NCI-H748 treated with DMSO at 0.1 percent for 48 hours (cell line): Measurements from ENCODE around the gene NKD2.
"Not testable (repeated sequence)": the region's sequence is repeated elsewhere in the genome, so short reads cannot be mapped to it uniquely, and the experiment has no call there.

Experiments used
- DNase-seq: peaks from one replicate; lab custom pipeline; 2025; lab: John Stamatoyannopoulos, UW

Gene NKD2, protein sequence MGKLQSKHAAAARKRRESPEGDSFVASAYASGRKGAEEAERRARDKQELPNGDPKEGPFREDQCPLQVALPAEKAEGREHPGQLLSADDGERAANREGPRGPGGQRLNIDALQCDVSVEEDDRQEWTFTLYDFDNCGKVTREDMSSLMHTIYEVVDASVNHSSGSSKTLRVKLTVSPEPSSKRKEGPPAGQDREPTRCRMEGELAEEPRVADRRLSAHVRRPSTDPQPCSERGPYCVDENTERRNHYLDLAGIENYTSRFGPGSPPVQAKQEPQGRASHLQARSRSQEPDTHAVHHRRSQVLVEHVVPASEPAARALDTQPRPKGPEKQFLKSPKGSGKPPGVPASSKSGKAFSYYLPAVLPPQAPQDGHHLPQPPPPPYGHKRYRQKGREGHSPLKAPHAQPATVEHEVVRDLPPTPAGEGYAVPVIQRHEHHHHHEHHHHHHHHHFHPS

DNA sequence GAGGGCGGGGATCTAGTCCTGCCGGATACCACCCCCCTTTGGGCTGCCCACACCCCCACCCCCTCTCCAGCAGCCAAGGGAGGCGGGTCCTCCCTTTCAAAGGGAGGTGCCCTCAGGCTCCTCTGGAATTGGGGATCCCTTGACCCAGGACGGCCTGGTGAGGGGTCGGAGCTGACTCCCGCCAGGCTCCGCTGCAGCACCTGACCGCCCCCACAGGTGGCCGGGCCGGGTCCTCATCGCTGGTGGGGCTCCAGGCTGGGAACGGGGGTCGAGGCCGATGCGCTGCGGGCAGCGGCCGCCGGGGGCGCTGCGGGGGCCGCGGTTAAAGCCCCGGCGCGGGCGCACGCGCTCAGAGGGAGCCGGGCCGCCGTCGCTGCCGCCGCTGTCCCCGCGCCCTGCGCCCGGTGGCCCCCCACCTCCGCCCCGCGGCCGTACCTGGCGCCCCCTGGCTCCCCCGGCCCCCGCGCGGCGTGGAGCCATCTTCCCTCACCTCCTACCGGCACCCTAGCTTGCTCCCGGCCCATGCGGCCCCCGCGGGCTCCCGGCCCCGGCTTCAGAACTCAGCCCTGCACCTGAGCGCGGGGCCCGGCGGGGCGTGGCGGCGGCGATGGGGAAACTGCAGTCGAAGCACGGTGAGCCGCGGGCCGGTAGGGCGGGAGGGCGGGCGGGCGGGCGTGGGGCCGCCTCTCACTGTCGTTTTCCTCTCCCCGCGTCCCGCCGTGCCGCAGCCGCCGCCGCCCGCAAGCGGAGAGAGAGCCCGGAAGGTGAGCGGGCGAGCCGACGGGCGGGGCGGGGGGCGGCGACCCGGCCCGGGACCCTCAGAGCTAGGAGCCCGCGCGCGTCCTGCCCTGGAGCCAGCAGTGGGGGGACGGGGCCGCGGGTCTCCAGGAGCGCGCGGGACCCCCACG lies at the start of gene NKD2:
Gene NKD2 (plus strand): TSS at position 352 of the 908 bp plus-strand sequence. CDS start 256 bp downstream, at position 608.
- peak; percentile 36 for DNase-seq

DNA sequence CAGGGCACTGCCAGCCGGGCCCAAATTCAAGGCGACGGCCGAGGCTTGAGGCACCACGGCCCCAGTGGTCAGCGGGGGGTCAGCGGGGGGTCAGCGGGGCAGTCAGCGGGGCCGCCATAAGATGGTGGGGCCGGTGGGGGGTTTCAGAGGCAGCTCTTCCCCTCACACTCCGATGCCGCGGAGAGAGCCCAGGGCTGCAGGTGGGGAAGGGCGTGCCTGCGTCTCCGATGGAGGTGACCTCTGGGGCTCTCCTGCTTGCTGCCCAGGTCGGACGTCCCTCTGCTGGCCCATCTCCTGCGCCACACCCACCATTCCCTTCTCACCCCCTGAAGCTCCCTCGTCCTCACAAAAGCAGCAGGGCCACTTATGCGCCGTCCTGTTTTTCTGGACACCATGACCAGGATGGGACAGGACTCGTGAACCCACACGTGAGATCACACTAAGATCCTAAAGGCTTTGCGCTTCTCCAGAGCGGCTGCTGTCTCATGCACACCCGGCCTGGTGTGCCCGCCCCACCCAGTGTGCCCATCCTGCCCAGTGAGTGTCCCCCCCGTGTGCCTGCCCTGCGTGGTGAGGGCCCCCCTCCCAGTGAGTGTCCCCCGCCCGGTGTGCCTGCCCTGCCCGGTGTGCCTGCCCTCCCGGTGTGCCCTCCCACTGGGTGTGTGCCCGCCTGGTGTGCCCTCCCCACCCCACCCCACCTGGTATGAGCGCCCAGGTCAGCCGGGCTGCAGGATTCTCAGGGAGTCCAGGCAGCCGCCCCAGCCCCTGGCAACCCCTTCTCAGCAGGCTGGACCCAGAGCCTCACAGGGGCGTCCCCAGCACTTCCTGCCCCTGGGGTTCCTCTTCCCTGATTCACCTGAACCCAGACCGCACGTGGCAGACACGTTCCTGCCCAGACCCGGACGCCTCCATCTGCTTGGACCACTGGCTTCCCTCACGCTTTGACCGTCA lies 48.7 kb upstream of the NKD2 start:
- DNase-seq: no peak

DNA sequence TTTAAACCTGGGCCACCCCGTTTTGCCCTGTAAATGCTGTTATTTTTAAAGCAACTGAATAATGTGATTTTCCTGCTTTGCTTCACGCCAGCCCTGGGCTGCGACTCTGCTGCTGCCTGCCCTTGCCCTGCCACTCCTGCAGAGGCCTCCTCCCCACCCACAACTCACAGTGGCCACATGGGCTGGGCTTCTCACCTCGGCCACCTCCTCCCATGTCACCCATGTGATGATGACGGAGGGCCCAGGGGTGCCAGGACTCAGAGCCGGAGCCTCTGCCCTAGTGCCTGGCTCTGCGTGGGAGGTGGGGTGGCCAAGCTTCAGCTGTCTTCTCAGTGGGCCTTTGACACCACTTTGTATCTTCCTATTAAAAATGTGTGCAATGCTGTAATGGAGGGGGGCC lies 48.1 kb upstream of the NKD2 start:
- DNase-seq: no peak

DNA sequence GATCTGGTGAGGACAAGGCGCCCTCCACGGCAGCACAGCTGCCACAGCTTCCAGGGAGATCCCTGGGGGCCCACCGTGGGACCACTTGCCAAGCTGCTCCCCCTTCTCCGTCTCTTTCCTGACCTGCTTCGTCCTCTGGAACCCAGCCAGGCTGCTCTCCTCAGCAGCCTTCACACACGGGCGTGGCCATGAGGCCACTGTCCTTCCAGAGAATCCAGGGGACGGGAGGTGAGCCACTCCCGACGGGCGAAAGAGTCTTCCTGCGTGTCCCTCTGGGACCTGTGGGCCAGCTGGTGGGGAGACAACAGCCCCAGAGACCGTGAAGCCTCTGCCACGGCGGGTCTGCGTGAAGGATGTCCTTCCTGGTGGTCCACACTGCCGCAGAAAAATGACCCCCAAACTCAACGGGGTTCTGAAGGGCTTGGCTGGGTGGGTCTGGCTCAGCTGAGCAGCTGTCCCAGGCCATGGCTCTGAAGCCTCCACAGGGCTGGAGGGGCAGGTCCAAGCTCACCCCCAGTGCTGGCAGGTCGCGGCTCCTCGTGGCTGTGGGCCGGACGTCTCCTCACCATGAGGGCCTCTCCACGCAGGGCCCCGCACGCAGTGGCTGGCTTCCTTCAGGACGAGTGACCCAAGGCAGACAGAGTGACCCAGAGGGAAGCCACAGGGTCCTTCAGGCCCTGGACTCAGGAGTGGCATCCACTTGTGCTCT lies 47.4 kb upstream of the NKD2 start:
- no peak for DNase-seq

DNA sequence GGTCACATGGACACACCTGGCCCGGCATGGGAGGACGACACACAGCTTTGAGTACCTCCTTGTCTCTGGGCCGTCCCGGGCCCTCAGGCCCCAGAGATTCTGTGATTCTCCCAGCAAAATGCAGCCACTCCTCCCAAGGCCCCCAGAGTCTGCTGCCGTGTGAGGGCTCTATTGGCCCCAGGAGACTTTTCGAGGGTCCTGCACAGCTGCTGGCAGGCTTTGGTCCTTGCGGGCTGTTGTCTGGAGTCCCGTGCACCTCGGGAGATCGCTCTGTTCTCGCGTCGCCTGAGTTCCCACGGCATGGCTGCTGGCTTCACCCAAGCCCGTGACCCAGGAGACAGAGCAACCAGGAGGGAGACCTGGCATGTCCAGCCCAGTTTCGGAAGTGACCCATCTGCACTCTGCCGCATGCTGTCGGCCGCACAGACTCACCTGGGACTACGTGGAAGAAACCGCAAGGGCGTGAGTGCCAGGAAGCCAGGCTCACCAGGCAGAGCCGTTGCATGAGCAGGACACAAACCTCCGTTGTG lies 46.8 kb upstream of the NKD2 start:
- DNase-seq: no peak

DNA sequence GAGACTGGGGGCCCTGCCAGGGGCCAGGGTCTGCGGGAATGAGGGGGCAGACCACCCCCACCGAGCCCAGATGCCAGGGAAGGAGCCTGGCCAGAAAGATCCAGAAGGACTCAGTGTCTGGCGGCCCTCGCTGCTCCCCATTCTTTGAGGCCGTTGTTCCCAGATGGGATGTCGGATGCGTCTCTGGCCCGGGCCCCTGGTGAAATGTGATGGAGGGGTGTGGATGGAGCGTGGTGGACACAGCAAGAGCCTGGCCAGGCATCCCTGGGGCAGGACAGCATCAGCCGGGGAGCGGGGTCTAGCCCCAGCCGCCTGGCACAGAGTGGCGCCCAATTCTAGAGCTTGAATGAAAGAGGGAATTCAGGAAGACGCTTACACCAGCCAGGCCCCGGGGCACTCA lies 46.2 kb upstream of the NKD2 start:
- DNase-seq: no peak

GRCh38 chr5:962801-963200 lies 45.8 kb upstream of the NKD2 start:
- no peak for DNase-seq

DNA sequence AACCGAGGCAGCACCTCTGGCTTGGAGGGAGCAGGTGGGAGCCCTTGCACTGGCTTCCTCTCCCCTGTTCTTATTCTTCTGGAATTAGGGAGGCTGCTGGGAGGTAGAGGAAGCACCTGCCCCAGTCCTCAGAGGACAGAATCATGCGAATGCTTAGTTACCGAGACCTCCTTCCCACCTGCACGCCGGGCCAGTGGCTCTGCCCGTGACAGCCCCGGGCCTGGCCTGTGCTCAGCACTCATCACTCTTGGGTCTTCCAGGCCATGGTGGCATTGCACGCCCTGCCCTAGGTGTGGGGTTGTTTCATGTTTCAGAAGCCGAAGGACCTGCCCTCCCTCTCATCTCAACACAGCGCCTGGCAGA lies 45.3 kb upstream of the NKD2 start:
- DNase-seq: no peak

DNA sequence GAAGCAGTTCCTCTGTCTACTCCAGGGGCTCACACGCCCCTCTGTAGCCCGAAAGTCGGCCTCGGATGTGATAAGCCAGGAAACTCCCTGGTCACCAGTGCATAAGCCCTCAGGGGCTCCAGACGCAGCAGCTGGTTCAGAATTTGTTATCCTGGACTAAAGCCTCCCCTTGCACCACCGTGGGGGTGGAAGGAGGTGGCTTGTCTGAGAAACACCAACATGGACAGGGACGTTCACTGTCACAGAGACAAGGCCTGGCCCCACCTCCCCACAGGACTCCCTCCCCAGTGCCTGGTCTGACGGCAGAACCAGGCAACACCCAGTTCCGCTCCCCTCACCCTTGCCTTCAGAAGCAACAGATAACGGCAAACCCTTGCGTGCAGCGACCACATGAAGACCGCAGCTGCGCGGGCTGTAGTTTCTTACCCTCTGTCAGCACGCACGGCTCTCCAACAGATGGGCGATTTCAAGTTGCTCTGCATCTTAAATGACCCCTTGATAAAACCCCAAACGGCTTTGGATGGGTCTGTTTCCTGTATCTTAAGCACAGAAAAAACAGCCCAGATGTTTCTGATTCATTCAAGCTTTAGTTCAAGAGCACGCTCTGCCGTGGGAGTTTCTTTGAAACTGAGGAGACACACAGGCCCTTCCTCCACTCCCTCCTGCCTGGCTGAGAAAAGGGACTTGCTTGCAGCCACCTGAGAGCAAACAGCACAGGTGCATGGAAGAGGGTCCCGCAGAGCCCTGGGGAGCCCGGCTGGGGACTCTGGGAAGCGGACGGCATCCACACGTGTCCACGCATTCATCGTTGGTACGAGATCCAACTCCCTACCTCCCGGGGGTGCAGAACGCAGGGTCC lies 44.7 kb upstream of the NKD2 start:
- DNase-seq: no peak

DNA sequence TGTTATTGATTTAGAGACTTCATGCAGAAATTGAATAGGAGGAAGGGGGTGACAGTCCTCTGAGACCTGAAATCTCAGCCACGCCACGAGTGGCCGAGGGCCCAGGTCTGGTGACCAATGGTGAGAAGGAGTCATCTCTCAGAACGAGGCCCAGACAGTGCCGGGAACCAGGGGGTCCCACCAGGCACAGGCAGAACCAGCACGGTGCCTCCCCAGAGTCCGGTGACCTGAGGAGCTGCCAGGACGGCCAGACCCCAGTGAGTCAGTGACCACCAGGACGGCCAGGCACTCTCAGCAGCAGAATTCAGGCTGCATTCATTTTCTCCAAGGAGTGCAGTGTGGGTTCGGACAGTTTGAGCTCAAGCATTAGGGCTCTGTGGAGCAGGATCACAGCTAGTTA lies 43.8 kb upstream of the NKD2 start:
- DNase-seq: no peak

- DNase-seq: no peak
Measured at GRCh38 chr5:965604-966344, 42.8 kb upstream of the NKD2 start.

GRCh38 chr5:966345-966710 lies 42.3 kb upstream of the NKD2 start:
- DNase-seq: no peak

DNA sequence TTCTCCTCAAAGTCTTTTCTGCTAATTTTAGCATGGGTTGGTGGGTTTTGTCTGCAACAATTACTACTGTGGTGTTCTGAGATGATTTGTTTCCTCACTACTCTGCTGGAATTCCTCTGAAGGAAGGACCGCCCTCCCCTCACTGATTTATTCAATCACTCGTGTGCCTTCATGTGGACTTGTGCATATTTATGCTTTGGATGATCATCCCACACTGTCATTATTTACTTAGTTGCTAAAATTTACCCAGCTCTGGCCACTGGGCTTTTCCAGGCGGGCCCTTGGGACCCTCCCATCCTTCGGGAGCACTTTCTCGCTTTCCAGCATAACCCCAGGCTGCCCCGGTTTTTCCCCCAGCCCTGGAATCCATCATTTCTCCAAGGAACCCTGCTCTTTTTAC lies 41.7 kb upstream of the NKD2 start:
- no peak for DNase-seq

DNA sequence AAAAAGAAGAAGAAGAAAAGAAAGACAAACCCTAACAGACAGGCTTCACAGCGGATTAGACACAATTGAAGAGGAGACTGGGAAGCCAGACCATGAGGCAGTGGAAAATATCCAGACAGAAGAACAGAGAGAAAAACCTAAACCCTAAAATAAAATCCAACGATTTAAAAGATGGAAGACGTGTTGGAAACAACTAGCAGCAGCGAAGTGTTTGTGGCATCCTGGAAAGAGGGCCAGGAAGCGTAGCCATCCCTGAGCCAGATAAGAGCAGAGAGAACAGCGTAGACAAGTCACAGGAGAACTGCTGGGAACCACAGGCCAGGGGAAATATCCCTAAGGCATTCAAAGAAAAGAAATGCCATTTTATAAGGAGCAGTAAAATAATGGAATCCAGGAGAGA lies 39.7 kb upstream of the NKD2 start:
- no peak for DNase-seq

DNA sequence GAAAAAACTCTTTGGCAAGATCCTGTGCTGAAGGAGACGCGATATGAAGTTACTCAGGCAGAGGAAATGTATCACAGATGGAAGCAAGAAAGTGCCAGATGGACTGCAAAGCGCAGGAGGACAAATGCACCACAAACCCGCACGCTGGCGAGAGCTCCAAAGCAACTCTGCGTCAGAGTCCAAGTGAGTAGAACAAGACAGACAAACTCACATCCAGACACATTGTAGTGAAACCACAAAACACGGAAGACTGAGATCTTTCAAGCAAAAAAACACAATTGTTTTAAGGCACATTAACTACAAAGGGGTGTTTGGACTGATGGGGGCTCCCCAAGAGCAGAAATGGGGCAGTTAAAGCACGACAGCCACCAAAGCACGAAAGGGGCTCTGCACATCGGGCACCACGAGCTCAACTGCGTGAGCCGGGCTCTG lies 39.2 kb upstream of the NKD2 start:
- no peak for DNase-seq

DNA sequence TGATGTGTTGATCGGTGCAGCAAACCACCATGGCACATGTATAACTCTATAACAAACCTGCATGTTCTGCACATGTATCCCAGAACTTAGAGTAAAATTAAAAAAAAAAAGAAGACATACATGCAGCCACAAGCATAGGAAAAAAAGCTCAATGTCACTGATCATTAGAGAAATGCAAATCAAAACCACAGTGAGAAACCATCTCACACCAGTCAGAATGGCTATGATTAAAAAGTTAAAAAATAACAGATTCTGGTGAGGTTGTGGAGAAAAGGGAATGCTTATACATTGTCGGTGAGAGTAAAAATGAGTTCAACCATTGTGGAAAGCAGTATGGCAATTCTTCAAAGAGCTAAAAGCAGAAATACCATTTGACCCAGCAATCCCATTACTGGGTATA lies 36.0 kb upstream of the NKD2 start:
- not testable (repeated sequence) for DNase-seq

DNA sequence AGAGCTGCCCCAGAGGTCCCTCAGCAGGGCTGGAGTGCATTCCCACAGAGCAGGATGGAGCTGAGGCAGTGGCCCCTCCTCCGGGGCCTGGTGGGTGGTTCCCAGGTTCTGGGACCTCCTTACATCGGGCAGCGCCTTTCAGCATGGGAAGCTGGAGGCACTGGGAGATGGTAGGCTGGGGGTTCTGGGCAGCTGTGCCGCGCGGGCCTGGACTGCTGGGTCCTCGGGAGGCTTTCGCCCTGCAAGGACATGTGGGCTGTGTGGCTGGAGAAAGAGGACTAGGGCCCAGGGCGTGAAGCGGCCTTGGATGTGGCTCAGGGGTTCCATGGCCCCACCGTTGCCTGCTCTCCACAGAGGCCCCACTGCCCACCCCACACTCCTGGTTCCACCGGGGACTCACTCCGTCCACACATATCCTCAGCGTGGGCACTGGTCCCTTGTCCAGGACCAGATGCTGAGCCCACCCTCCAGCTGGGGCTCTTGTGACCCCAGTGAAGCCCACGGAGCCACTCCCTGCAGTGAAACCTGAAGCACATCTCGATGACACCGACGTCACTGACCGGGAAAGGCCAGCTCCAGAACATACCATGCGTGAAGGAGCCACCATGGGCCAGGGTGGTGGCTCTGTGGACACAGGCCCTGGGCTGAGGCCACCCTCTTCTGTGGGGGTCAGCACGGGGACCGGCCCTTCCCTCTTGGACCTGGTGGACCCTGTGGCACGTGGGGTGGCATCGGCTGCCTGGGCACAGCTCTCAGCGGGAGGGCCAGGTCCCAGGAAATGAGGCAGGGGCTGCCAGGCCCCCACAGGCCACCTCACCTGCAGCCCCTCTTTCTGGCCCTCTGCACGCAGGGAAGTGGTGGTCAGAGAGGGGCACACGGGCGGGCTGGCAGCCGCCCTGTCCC lies 31.5 kb upstream of the NKD2 start:
- DNase-seq: no peak

DNA sequence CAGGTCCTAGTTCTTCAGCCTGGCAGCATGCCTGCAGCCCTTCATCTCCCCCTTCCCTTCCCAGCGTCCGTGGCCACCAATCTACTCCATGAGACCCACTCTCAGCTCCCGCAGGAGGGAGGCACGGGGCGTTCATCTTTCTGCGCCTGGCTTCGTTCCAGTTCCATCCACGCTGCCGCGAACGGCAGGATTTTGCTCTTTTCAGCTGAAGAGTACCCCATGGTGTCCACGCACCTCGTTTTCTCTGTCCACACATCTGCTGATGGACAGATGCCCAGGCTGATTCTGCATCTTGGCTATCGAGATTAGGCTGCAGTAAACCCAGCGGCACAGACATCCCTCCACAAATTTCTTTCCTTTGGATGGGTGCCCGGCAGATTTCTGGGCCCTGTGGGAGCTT lies 30.5 kb upstream of the NKD2 start:
- DNase-seq: no peak
